Cardiac atrium fibroblast (primary cell): ENCODE data around the gene ENTPD8. TPM values are rescaled to one million over a fixed set of nuclear protein-coding genes. Genes with fewer than 3 reads are reported as not detected.

Experiments
- total RNA-seq: library from RNA; depleted of rRNA; stranded (reverse); fragments of >200 nt; gene quantifications from 2 replicates; pipeline ENCODE4 v1.2.3, GENCODE V29; 2015

ENTPD8 gene
- total RNA-seq, result not detected in 2 replicates

GRCh38 chr9:137441289-137441934 is at the start of gene ENTPD8:
ENTPD8 (minus strand) TSS chr9:137441357; CDS start chr9:137438285, 3,072 bp downstream.

GRCh38 chr9:137459152-137459600 is 18.0 kb upstream of the ENTPD8 start, which contains the start of gene NSMF:
NSMF (minus strand) TSS chr9:137459334; CDS start chr9:137459102, 232 bp downstream.

GRCh38 chr9:137422604-137423513 is 18.3 kb downstream of the ENTPD8 start, which contains the start of the genes EXD3 and NOXA1:
EXD3 (minus strand) TSS chr9:137423162; CDS start chr9:137395357, 27,805 bp downstream.
NOXA1 (plus strand) TSS chr9:137423393; CDS start chr9:137423530, 137 bp downstream.

Other genes starting within 250 kb of the ENTPD8 start
- gene TPRN, start 240.6 kb downstream of the ENTPD8 start, total RNA-seq, result 5.8 and 7.2 TPM in 2 replicates
- gene TMEM203, start 235.7 kb downstream of the ENTPD8 start, total RNA-seq, result 26.7 and 38.4 TPM in 2 replicates
- gene NDOR1, start 235.7 kb downstream of the ENTPD8 start, total RNA-seq, result 8.3 and 9.4 TPM in 2 replicates
- 0.16 TPM in 1 of 2 replicates, not detected in the other for gene RNF208, start 219.1 kb downstream of the ENTPD8 start, total RNA-seq
- not detected in 2 replicates for gene CYSRT1, start 216.2 kb downstream of the ENTPD8 start, total RNA-seq
- not detected in 2 replicates for gene RNF224, start 213.9 kb downstream of the ENTPD8 start, total RNA-seq
- not detected in 2 replicates for gene SLC34A3, start 210.5 kb downstream of the ENTPD8 start, total RNA-seq
- 223 and 269 TPM in 2 replicates for gene TUBB4B, start 200.1 kb downstream of the ENTPD8 start, total RNA-seq
- gene STPG3, start 190.1 kb downstream of the ENTPD8 start, total RNA-seq, result not detected in 2 replicates
- 44.6 and 49.7 TPM in 2 replicates for gene NELFB, start 186.0 kb downstream of the ENTPD8 start, total RNA-seq
- 13.0 and 15.6 TPM in 2 replicates for gene TOR4A, start 163.6 kb downstream of the ENTPD8 start, total RNA-seq
- 0.18 and 1.9 TPM in 2 replicates for gene NRARP, start 139.1 kb downstream of the ENTPD8 start, total RNA-seq
- 2.8 and 4.0 TPM in 2 replicates for gene EXD3, start 18.2 kb downstream of the ENTPD8 start, total RNA-seq
- gene NOXA1, start 18.0 kb downstream of the ENTPD8 start, total RNA-seq, result 0.16 TPM in 1 of 2 replicates, not detected in the other
- 40.3 and 49.1 TPM in 2 replicates for gene NSMF, start 18.0 kb upstream of the ENTPD8 start, total RNA-seq
- 0.81 and 0.90 TPM in 2 replicates for gene PNPLA7, start 109.0 kb upstream of the ENTPD8 start, total RNA-seq
- gene MRPL41, start 110.5 kb upstream of the ENTPD8 start, total RNA-seq, result 61.6 and 66.4 TPM in 2 replicates
- 15.9 and 21.8 TPM in 2 replicates for gene DPH7, start 137.6 kb upstream of the ENTPD8 start, total RNA-seq
- 21.1 and 21.8 TPM in 2 replicates for gene ZMYND19, start 149.2 kb upstream of the ENTPD8 start, total RNA-seq
- 21.1 and 25.8 TPM in 2 replicates for gene ARRDC1, start 164.3 kb upstream of the ENTPD8 start, total RNA-seq
- 28.8 and 36.3 TPM in 2 replicates for gene EHMT1, start 177.6 kb upstream of the ENTPD8 start, total RNA-seq